H1 (cell line): Measurements from ENCODE around the gene SLC9A7. TPM values are rescaled to one million over a fixed set of nuclear protein-coding genes. Genes with fewer than 3 reads are reported as not detected.

ENCODE experiments used
- CTCF ChIA-PET: fragments of 300-600 bp; sonication (Branson Sonifier 250); formaldehyde crosslinking; loops from one replicate; lab custom pipeline; 2021; ENCODE audit not compliant: partially characterized antibody; lab: Charles Lee
- POLR2A ChIA-PET: fragments of 300-600 bp; sonication (Branson Sonifier 250); formaldehyde crosslinking; loops from one replicate; lab custom pipeline; 2021; ENCODE audit warnings: inconsistent platforms; ENCODE audit not compliant: partially characterized antibody; lab: Charles Lee
- DNase-seq, 2 experiments: peaks; one replicate each; pipeline versions ENCODE4 v3.0.0 to v3.0.0-alpha.2; 2010 to 2022; ENCODE audit warnings: low spot score in 2 of 2, low read depth in 1 of 2, mixed read lengths in 1 of 2
- FAIRE-seq: peaks from 2 replicates; lab custom pipeline; 2011; peaks lifted over from hg19 to GRCh38; lab: Jason Lieb, UNC
- H2AFZ ChIP-seq: 2 replicates; pipeline ENCODE4 v1.8.1; 2012; ENCODE audit warnings: low read length, inconsistent platforms
- H2AK5ac ChIP-seq: 2 replicates; pipeline ENCODE4 v1.6.1; 2013; ENCODE audit warnings: low read depth, low read length
- H2BK120ac ChIP-seq: replicated peaks from 2 replicates; pipeline ENCODE3; 2013; ENCODE audit warnings: low read depth, low read length, inconsistent platforms
- H2BK12ac ChIP-seq: 2 replicates; pipeline ENCODE4 v1.6.1; 2013; ENCODE audit warnings: low read depth, low read length
- H2BK15ac ChIP-seq: 2 replicates; pipeline ENCODE4 v1.6.1; 2013; ENCODE audit warnings: low read length
- H2BK20ac ChIP-seq: 2 replicates; pipeline ENCODE4 v1.6.1; 2013; ENCODE audit warnings: low read length
- H2BK5ac ChIP-seq: 2 replicates; pipeline ENCODE4 v1.6.1; 2013; ENCODE audit warnings: low read depth, low read length
- H3K14ac ChIP-seq: 2 replicates; pipeline ENCODE4 v1.6.1; 2013; ENCODE audit warnings: inconsistent platforms; ENCODE audit not compliant: insufficient read length
- H3K18ac ChIP-seq: 2 replicates; pipeline ENCODE4 v1.6.1; 2013; ENCODE audit warnings: low read length; ENCODE audit errors: extremely low read depth
- H3K23ac ChIP-seq: 2 replicates; pipeline ENCODE4 v1.6.1; 2013; ENCODE audit warnings: inconsistent platforms; ENCODE audit not compliant: insufficient read length
- H3K23me2 ChIP-seq: 2 replicates; pipeline ENCODE4 v1.6.1; 2013; ENCODE audit warnings: low read depth, low read length
- H3K27ac ChIP-seq: 2 replicates; pipeline ENCODE4 v1.6.1; 2011; ENCODE audit warnings: low read depth, low read length, inconsistent platforms
- H3K27me3 ChIP-seq, 4 experiments: replicated peaks in 1 of 4; 1 replicate in 1 of 4; 2 replicates in 3 of 4; pipeline versions ENCODE4 v1.6.1 to v1.8.1; 2011 to 2013; ENCODE audit warnings: low read length in 3 of 4, mild to moderate bottlenecking in 3 of 4, inconsistent platforms in 2 of 4, mixed read lengths in 2 of 4, moderate library complexity in 1 of 4; ENCODE audit not compliant: control insufficient read depth in 3 of 4, insufficient read depth in 3 of 4; ENCODE audit errors: extremely low read depth in 1 of 4
- H3K36me3 ChIP-seq, 4 experiments: 2 replicates each; pipeline versions ENCODE4 v1.6.1 to v1.8.1; 2011 to 2013; ENCODE audit warnings: mild to moderate bottlenecking in 4 of 4, low read length in 3 of 4, moderate library complexity in 2 of 4, control low read depth in 1 of 4, inconsistent platforms in 1 of 4; ENCODE audit not compliant: insufficient read depth in 4 of 4, control insufficient read depth in 2 of 4
- H3K4ac ChIP-seq: replicated peaks from 2 replicates; pipeline ENCODE3; 2013; ENCODE audit warnings: low read length, low read depth, mixed read lengths, inconsistent platforms; ENCODE audit not compliant: insufficient read length
- H3K4me1 ChIP-seq, 4 experiments: replicated peaks in 1 of 4; 1 replicate in 1 of 4; 2 replicates in 3 of 4; pipeline versions ENCODE4 v1.6.1 to v1.8.1; 2011 to 2013; ENCODE audit warnings: low read length in 3 of 4, inconsistent platforms in 2 of 4, mixed read lengths in 1 of 4; ENCODE audit not compliant: insufficient read depth in 4 of 4, control insufficient read depth in 3 of 4
- H3K4me2 ChIP-seq, 2 experiments: 2 replicates each; pipeline versions ENCODE4 v1.6.1 to v1.8.1; 2011 to 2013; ENCODE audit warnings: low read depth in 2 of 2, low read length in 2 of 2, control low read depth in 1 of 2, inconsistent platforms in 1 of 2, mild to moderate bottlenecking in 1 of 2; ENCODE audit not compliant: insufficient read depth in 1 of 2
- H3K4me3 ChIP-seq, 4 experiments: fragments of 200-600, 300-600 bp in 1 of 4; sonication (generic), shearing (Covaris generic), sonication (Bioruptor Twin) in 1 of 4; 2 replicates each; pipeline versions ENCODE4 v1.5.1 to v1.8.1; 2011 to 2016; ENCODE audit warnings: low read length in 4 of 4, low read depth in 3 of 4, control low read depth in 2 of 4, inconsistent platforms in 2 of 4, mild to moderate bottlenecking in 2 of 4, mixed read lengths in 1 of 4, moderate library complexity in 1 of 4; ENCODE audit not compliant: insufficient read depth in 2 of 4; ENCODE audit errors: extremely low read depth in 1 of 4
- H3K56ac ChIP-seq: replicated peaks from 2 replicates; pipeline ENCODE3; 2013; ENCODE audit warnings: low read depth, mild to moderate bottlenecking, mixed read lengths, low read length, inconsistent platforms; ENCODE audit not compliant: insufficient read length
- H3K79me1 ChIP-seq: 2 replicates; pipeline ENCODE4 v1.6.1; 2013; ENCODE audit warnings: low read depth, low read length, control low read depth
- H3K79me2 ChIP-seq, 2 experiments: 2 replicates each; pipeline versions ENCODE4 v1.6.1 to v1.8.1; 2012 to 2013; ENCODE audit warnings: low read length in 2 of 2, mild to moderate bottlenecking in 2 of 2, inconsistent platforms in 1 of 2; ENCODE audit not compliant: insufficient read depth in 2 of 2, control insufficient read depth in 1 of 2
- H3K9ac ChIP-seq, 4 experiments: replicated peaks in 1 of 4; 1 replicate in 1 of 4; 2 replicates in 3 of 4; pipeline versions ENCODE4 v1.6.1 to v1.8.1; 2011 to 2013; ENCODE audit warnings: low read depth in 3 of 4, low read length in 3 of 4, control low read depth in 2 of 4, mild to moderate bottlenecking in 2 of 4, moderate library complexity in 2 of 4, inconsistent platforms in 1 of 4; ENCODE audit errors: extremely low read depth in 1 of 4
- H3K9me3 ChIP-seq, 2 experiments: 2 replicates each; pipeline versions ENCODE4 v1.6.1 to v1.8.1; 2012 to 2013; ENCODE audit warnings: mild to moderate bottlenecking in 2 of 2, moderate library complexity in 2 of 2, control low read depth in 1 of 2, inconsistent platforms in 1 of 2, low read depth in 1 of 2, low read length in 1 of 2, mixed read lengths in 1 of 2; ENCODE audit not compliant: insufficient read depth in 2 of 2
- H4K20me1 ChIP-seq, 2 experiments: replicated peaks in 1 of 2; 2 replicates each; pipeline versions ENCODE3 to v1.8.1; 2011 to 2013; ENCODE audit warnings: inconsistent platforms in 2 of 2, low read length in 2 of 2, mild to moderate bottlenecking in 1 of 2; ENCODE audit not compliant: insufficient read depth in 2 of 2, control insufficient read depth in 1 of 2
- H4K5ac ChIP-seq: 2 replicates; pipeline ENCODE4 v1.6.1; 2013; ENCODE audit warnings: low read length, low read depth, mixed read lengths, inconsistent platforms; ENCODE audit not compliant: insufficient read length
- H4K8ac ChIP-seq: 2 replicates; pipeline ENCODE4 v1.8.0; 2013; ENCODE audit warnings: mild to moderate bottlenecking, moderate library complexity, low read length, inconsistent platforms; ENCODE audit not compliant: insufficient read depth; ENCODE audit errors: extremely low read depth
- H4K91ac ChIP-seq: replicated peaks from 2 replicates; pipeline ENCODE3; 2013; ENCODE audit warnings: low read length, mixed read lengths, inconsistent platforms; ENCODE audit not compliant: insufficient read length
- EP300 ChIP-seq, 2 experiments: IDR thresholded peaks; 1 replicate in 1 of 2; 2 replicates in 1 of 2; pipeline ENCODE4 v1.6.1; 2011 to 2012; ENCODE audit warnings: low read depth in 2 of 2, low read length in 2 of 2, mild to moderate bottlenecking in 2 of 2, borderline replicate concordance in 1 of 2, inconsistent platforms in 1 of 2, moderate library complexity in 1 of 2
- HDAC2 ChIP-seq, 2 experiments: fragments of 300-600 bp in 1 of 2; sonication (generic) in 1 of 2; IDR thresholded peaks; 2 replicates each; pipeline ENCODE4 v1.6.1; 2011 to 2012; ENCODE audit warnings: low read depth in 2 of 2, low read length in 2 of 2, mild to moderate bottlenecking in 2 of 2, moderate library complexity in 2 of 2, borderline replicate concordance in 1 of 2, inconsistent platforms in 1 of 2
- JUN ChIP-seq: IDR thresholded peaks from 2 replicates; pipeline ENCODE4 v1.6.1; 2011; ENCODE audit warnings: low read depth, mild to moderate bottlenecking, improper control_type of control experiment, low read length
- JUND ChIP-seq: IDR thresholded peaks from 2 replicates; pipeline ENCODE4 v1.6.1; 2011; ENCODE audit warnings: mild to moderate bottlenecking, improper control_type of control experiment, low read length
- SP2 ChIP-seq: IDR thresholded peaks from 2 replicates; pipeline ENCODE4 v1.6.1; 2012; ENCODE audit warnings: mild to moderate bottlenecking, low read length, inconsistent platforms
- TCF12 ChIP-seq: IDR thresholded peaks from 2 replicates; pipeline ENCODE4 v1.6.1; 2011; ENCODE audit warnings: low read depth, mild to moderate bottlenecking, low read length
- YY1 ChIP-seq: IDR thresholded peaks from 2 replicates; pipeline ENCODE4 v1.6.1; 2011; ENCODE audit warnings: low read depth, mild to moderate bottlenecking, low read length
- WGBS, 2 experiments: shearing (Covaris generic) in 1 of 2; methylation state at CpG; one replicate each; pipeline versions ENCODE4 v1.1.6 to v1.1.7; 2013 to 2015; ENCODE audit warnings: low lambda C conversion rate in 2 of 2, mixed read lengths in 2 of 2, inconsistent platforms in 1 of 2, low coverage in 1 of 2, missing lambda C conversion rate in 1 of 2; ENCODE audit not compliant: insufficient replicate concordance in 2 of 2, insufficient coverage in 1 of 2, insufficient read length in 1 of 2; ENCODE audit errors: extremely low coverage in 1 of 2, missing lambda C conversion rate in 1 of 2; 5-methylcytosine and 5-hydroxymethylcytosine counted together
- polyA plus RNA-seq, 7 experiments: library from polyadenylated mRNA; depleted of rRNA in 3 of 7; stranded (reverse) in 5 of 7; unstranded in 2 of 7; fragments of >200 nt in 5 of 7; fragments of 200-250 nt in 2 of 7; gene quantifications; 1 replicate in 5 of 7; 2 replicates in 1 of 7; 4 replicates in 1 of 7; pipeline versions ENCODE4 v1.2.1 to v1.2.3, GENCODE V29; 2011 to 2013; ENCODE audit warnings: missing spikeins in 2 of 7, mixed read lengths in 2 of 7
- total RNA-seq: library from RNA; stranded (reverse); fragmentation: NEBNext Ultra II Directional; extraction: Animal tissue kit (Norgen Biotek cat#: 25700); gene quantifications from 2 replicates; pipeline ENCODE4 v1.2.1, GENCODE V29; 2021

Gene SLC9A7
- total and polyA plus RNA-seq, 2 of the 8 experiments (the other 6 are each of a cell fraction or from before 2014, with no cell fraction given): 6.7 to 17.2 TPM

DNA sequence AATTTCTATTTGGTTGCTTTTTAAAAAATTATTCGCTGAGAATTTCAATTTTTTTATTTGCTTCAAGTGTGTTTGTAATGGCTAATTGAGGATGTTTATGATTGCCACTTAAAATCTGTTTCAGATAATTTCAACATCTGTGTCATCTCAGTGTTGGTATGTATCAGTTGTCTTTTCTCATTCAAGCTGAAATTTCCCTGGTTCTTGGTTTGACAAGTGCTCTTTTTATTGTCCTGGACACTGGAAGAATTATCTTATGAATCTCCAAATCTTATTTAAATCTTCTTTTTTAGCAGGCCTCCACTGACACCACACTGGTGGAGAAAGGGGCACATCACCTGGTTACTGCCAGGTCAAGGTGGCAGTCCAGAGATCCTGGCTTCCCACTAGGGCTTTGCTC, 163.8 kb downstream of the SLC9A7 start:
- Histone ChIP-seq H3K14ac (no peak overlapping the region), H4K91ac (no peak overlapping the region), H4K20me1 (no peaks in the 10 kb centered on the region), H3K56ac (no peak overlapping the region), H3K23ac (no peak overlapping the region), H3K36me3 (no peaks in the 10 kb centered on the region), H3K27ac (no peak overlapping the region), H3K79me2 (peaks cover 0 to 46% of the 10 kb centered on the region in 2 experiments; a peak in 2 of 4 replicates), H2BK5ac (no peak overlapping the region), H3K27me3 (no peaks in the 10 kb centered on the region), H2BK120ac (no peak overlapping the region), H4K8ac (no peak overlapping the region), H3K4me1 (no peaks in the 10 kb centered on the region), H3K79me1 (no peaks in the 10 kb centered on the region), H3K9ac (no peak overlapping the region), H3K23me2 (no peaks in the 10 kb centered on the region), H3K9me3 (no peaks in the 10 kb centered on the region), H2AK5ac (no peak overlapping the region), H3K4me3 (no peak overlapping the region), H4K5ac (no peak overlapping the region), H3K18ac (no peak overlapping the region), H2BK20ac (no peak overlapping the region), H3K4ac (no peak overlapping the region), H3K4me2 (no peak overlapping the region), H2AFZ (no peak overlapping the region), H2BK15ac (no peak overlapping the region), H2BK12ac (no peak overlapping the region)
- TF ChIP-seq TCF12: no peak
- no peak for TF ChIP-seq YY1
- TF ChIP-seq HDAC2 (IDR thresholded peaks at IDR 0.05; ENCODE audit: borderline replicate concordance in 1 of 2, low read depth in 2 of 2, low read length in 2 of 2): no peak
- no peak for TF ChIP-seq JUN
- no peak for TF ChIP-seq EP300 (IDR thresholded peaks at IDR 0.05; ENCODE audit: borderline replicate concordance in 1 of 2, low read depth in 2 of 2, low read length in 2 of 2)
- TF ChIP-seq JUND: no peak
- no peak for TF ChIP-seq SP2
- no peak for FAIRE-seq
- DNase-seq: no peak
- 67% methylated on average over 1 of the region's 1 CpG; no CpG with 5 or more reads in 1 of the 2 experiments for WGBS, 2 experiments
- ChIA-PET CTCF (no interaction called here), POLR2A (no interaction called here)
